ENCODE data around the gene C15orf39. TPM values are rescaled to one million over a fixed set of nuclear protein-coding genes. Genes with fewer than 3 reads are reported as not detected.

The C15orf39 gene
- polyA plus RNA-seq, 3 donors, result 8.9 to 80.7 (median 18.2) TPM

GRCh38 chr15:75153087-75153486 is 48.6 kb upstream of the C15orf39 start:
- intact Hi-C loops (cut with micrococcal nuclease), result loop anchor here in 1 of 2 donors (5.0 kb wide), 1 partner anchor 34 kb away; no protein-coding TSS in a partner anchor
- no peak for TF ChIP-seq CTCF (IDR thresholded peaks at IDR 0.05)
- peak overlapping the region; percentile 88 to 95 (median 93) for H3K27ac Mint-ChIP-seq

GRCh38 chr15:75153565-75154276 is 48.0 kb upstream of the C15orf39 start:
- H3K4me3 Mint-ChIP-seq, result peak overlapping the region; percentile 62 to 79
- Histone ChIP-seq H2AFZ (ENCODE audit: insufficient read depth, low read depth, low read length, poor library complexity, severe bottlenecking) (peak overlapping the region; percentile 57), H3K4me1 (ENCODE audit: control insufficient read depth in 1 of 2, insufficient read depth in 2 of 2, low read length in 2 of 2) (peaks cover 87 to 92% of the 10 kb centered on the region in 2 donors), H4K20me1 (ENCODE audit: insufficient read depth, low read length) (no peaks in the 10 kb centered on the region), H3K27ac (ENCODE audit: low read depth in 1 of 2, low read length in 2 of 2) (peak overlapping the region; percentile 77 to 81), H3K4me3 (replicated peaks in 1 of 3; ENCODE audit: low read depth in 2 of 3, low read length in 3 of 3) (peak overlapping the region in 2 of 3 experiments; percentile 7 to 62), H3K4me2 (replicated peaks; ENCODE audit: extremely low read depth, low read length, poor library complexity, severe bottlenecking) (peak overlapping the region; percentile 69), H3K9ac (ENCODE audit: insufficient read depth, low read length, poor library complexity, severe bottlenecking) (peak overlapping the region; percentile 19), H3K79me2 (ENCODE audit: insufficient read depth, low read length) (no peaks in the 10 kb centered on the region), H3K27me3 (ENCODE audit: control insufficient read depth in 2 of 2, insufficient read depth in 2 of 2, low read length in 2 of 2) (no peaks in the 10 kb centered on the region), H3K9me3 (replicated peaks in 1 of 2; ENCODE audit: control insufficient read depth in 1 of 2, insufficient read depth in 1 of 2, low read length in 2 of 2) (peaks cover 0 to 3% of the 10 kb centered on the region in 2 donors), H3K36me3 (replicated peaks in 1 of 2; ENCODE audit: control insufficient read depth in 1 of 2, insufficient read depth in 2 of 2, low read length in 2 of 2) (no peaks in the 10 kb centered on the region)
- 0% methylated on average over 4 of the region's 8 CpGs for WGBS (ENCODE audit: insufficient coverage)
- peak overlapping the region; percentile 88 to 95 (median 93) for H3K27ac Mint-ChIP-seq
- intact Hi-C loops (cut with micrococcal nuclease), result loop anchor here in 1 of 2 donors (5.0 kb wide), 1 partner anchor 34 kb away; no protein-coding TSS in a partner anchor
- H3K4me1 Mint-ChIP-seq, result peaks cover 84% of the 10 kb centered on the region
- peak in 2 of 3 donors; percentile 60 to 68 for DNase-seq
- peaks cover 3 to 7% of the 10 kb centered on the region in 2 donors for H3K36me3 Mint-ChIP-seq
- peaks cover 0 to 8% (median 3%) of the 10 kb centered on the region in 7 donors for H3K9me3 Mint-ChIP-seq
- TF ChIP-seq CTCF (IDR thresholded peaks at IDR 0.05), result no peak
- H3K27me3 Mint-ChIP-seq (ENCODE audit: low read depth in 3 of 3), result peaks cover 0 to 7% (median 2%) of the 10 kb centered on the region in 3 donors

More at GRCh38 chr15:75153087-75153486, 48.6 kb upstream of the C15orf39 start:
- Mint-ChIP-seq H3K9me3 (peaks cover 0 to 9% (median 5%) of the 10 kb centered on the region in 7 donors), H3K36me3 (peaks cover 3 to 7% of the 10 kb centered on the region in 2 donors), H3K4me1 (peaks cover 79% of the 10 kb centered on the region), H3K4me3 (peak overlapping the region in 1 of 2 donors; percentile 79), H3K27me3 (ENCODE audit: low read depth in 3 of 3) (peaks cover 0 to 7% (median 2%) of the 10 kb centered on the region in 3 donors)
- no peak overlapping the region for H2AFZ ChIP-seq (ENCODE audit: insufficient read depth, low read depth, low read length, poor library complexity, severe bottlenecking)
- no peaks in the 10 kb centered on the region for H3K79me2 ChIP-seq (ENCODE audit: insufficient read depth, low read length)
- peak overlapping the region; percentile 69 for H3K4me2 ChIP-seq (replicated peaks; ENCODE audit: extremely low read depth, low read length, poor library complexity, severe bottlenecking)
- H3K9ac ChIP-seq (ENCODE audit: insufficient read depth, low read length, poor library complexity, severe bottlenecking), result no peak overlapping the region
- peaks cover 0 to 5% of the 10 kb centered on the region in 2 donors for H3K9me3 ChIP-seq (replicated peaks in 1 of 2; ENCODE audit: control insufficient read depth in 1 of 2, insufficient read depth in 1 of 2, low read length in 2 of 2)
- no peaks in the 10 kb centered on the region for H3K36me3 ChIP-seq (replicated peaks in 1 of 2; ENCODE audit: control insufficient read depth in 1 of 2, insufficient read depth in 2 of 2, low read length in 2 of 2)
- H3K27ac ChIP-seq (ENCODE audit: low read depth in 1 of 2, low read length in 2 of 2), result peak overlapping the region; percentile 77 to 81
- no peaks in the 10 kb centered on the region for H3K27me3 ChIP-seq (ENCODE audit: control insufficient read depth in 2 of 2, insufficient read depth in 2 of 2, low read length in 2 of 2)
- WGBS (ENCODE audit: insufficient coverage), result 0% methylated on average over 1 of the region's 4 CpGs
- DNase-seq, result peak; percentile 72 to 87 (median 83)
- no peaks in the 10 kb centered on the region for H4K20me1 ChIP-seq (ENCODE audit: insufficient read depth, low read length)
- H3K4me1 ChIP-seq (ENCODE audit: control insufficient read depth in 1 of 2, insufficient read depth in 2 of 2, low read length in 2 of 2), result peaks cover 80 to 85% of the 10 kb centered on the region in 2 donors
- H3K4me3 ChIP-seq (replicated peaks in 1 of 3; ENCODE audit: low read depth in 2 of 3, low read length in 3 of 3), result peak overlapping the region in 1 of 3 experiments; percentile 62
